GM21529 (cell line): Measurements from ENCODE around the gene JPH3.
"Not testable (repeated sequence)": the region's sequence is repeated elsewhere in the genome, so short reads cannot be mapped to it uniquely, and the experiment has no call there.

Experiments
- ATAC-seq: cut with Tn5 transposase; IDR thresholded peaks from one replicate; pipeline ENCODE4 v1.9.1; 2021; ENCODE audit not compliant: unreplicated experiment

The JPH3 gene

GRCh38 chr16:87572959-87573358, 29.3 kb upstream of the JPH3 start:
- ATAC-seq = no peak

- ATAC-seq = no peak
Measured at GRCh38 chr16:87575027-87575804, 27.1 kb upstream of the JPH3 start.

- no peak for ATAC-seq
Measured at GRCh38 chr16:87576171-87576570, 26.1 kb upstream of the JPH3 start.

- ATAC-seq = not testable (repeated sequence)
Measured at GRCh38 chr16:87578142-87578930, 24.0 kb upstream of the JPH3 start.

GRCh38 chr16:87579691-87580090, 22.6 kb upstream of the JPH3 start:
- ATAC-seq = no peak

GRCh38 chr16:87580855-87581261, 21.4 kb upstream of the JPH3 start:
- ATAC-seq = no peak

GRCh38 chr16:87581857-87582215, 20.5 kb upstream of the JPH3 start:
- ATAC-seq = no peak

GRCh38 chr16:87582216-87582965, 19.9 kb upstream of the JPH3 start:
- no peak for ATAC-seq

- no peak for ATAC-seq
Measured at GRCh38 chr16:87582966-87583325, 19.4 kb upstream of the JPH3 start.

GRCh38 chr16:87583453-87584131, 18.7 kb upstream of the JPH3 start:
- no peak for ATAC-seq

GRCh38 chr16:87584271-87584670, 18.0 kb upstream of the JPH3 start:
- no peak for ATAC-seq

- ATAC-seq = no peak
Measured at GRCh38 chr16:87584975-87585374, 17.3 kb upstream of the JPH3 start.

GRCh38 chr16:87585442-87586200, 16.7 kb upstream of the JPH3 start:
- ATAC-seq = no peak

- no peak for ATAC-seq
Measured at GRCh38 chr16:87586201-87586782, 16.0 kb upstream of the JPH3 start.

- no peak for ATAC-seq
Measured at GRCh38 chr16:87587636-87588035, 14.7 kb upstream of the JPH3 start.

- ATAC-seq = no peak
Measured at GRCh38 chr16:87592018-87592712, 10.1 kb upstream of the JPH3 start.

GRCh38 chr16:87593710-87594258, 8.5 kb upstream of the JPH3 start:
- no peak for ATAC-seq

- ATAC-seq = no peak
Measured at GRCh38 chr16:87595712-87596111, 6.6 kb upstream of the JPH3 start.

GRCh38 chr16:87597324-87597830, 4.9 kb upstream of the JPH3 start:
- ATAC-seq = no peak
